A549 (cell line): Measurements from ENCODE around the gene PTPRD. TPM values are rescaled to one million over a fixed set of nuclear protein-coding genes. Genes with fewer than 3 reads are reported as not detected.
"Not testable (repeated sequence)": the region's sequence is repeated elsewhere in the genome, so short reads cannot be mapped to it uniquely, and the experiment has no call there.

Experiments used
- ATAC-seq, 2 experiments: fragments of 200-7000 bp in 1 of 2; fragments of >200 bp in 1 of 2; cut with Nextera tagmentation in 1 of 2; cut with Tn5 transposase in 1 of 2; 3 replicates each; pipeline versions ENCODE4 v1.8.0 to v1.9.1; 2018 to 2020; ENCODE audit warnings: mild to moderate bottlenecking in 1 of 2, moderate library complexity in 1 of 2
- CTCF ChIA-PET: fragments of 300-600 bp; sonication (Branson Sonifier 250); formaldehyde crosslinking; extraction: SDS; loops from one replicate; lab custom pipeline; 2021; ENCODE audit warnings: antibody characterized with exemption, inconsistent platforms; lab: Yijun Ruan, JAX
- POLR2A ChIA-PET: fragments of 350-600 bp; formaldehyde crosslinking; extraction: SDS; loops from one replicate; lab custom pipeline; 2021; ENCODE audit warnings: antibody characterized with exemption, inconsistent platforms; lab: Yijun Ruan, JAX
- DNase-seq, 2 experiments: peaks; one replicate each; pipeline versions ENCODE4 v3.0.0 to v3.0.0-alpha.2; 2011 to 2016; ENCODE audit warnings: low read depth in 1 of 2, low spot score in 1 of 2
- FAIRE-seq: peaks from 2 replicates; lab custom pipeline; 2011; peaks lifted over from hg19 to GRCh38; lab: Jason Lieb, UNC
- H3K27ac ChIP-seq, 2 experiments: fragments of >200 bp; sonication (Bioruptor Twin); formaldehyde crosslinking; 3 replicates each; pipeline ENCODE4 v1.5.1; 2016 to 2017
- H3K4me1 ChIP-seq: fragments of >200 bp; sonication (Bioruptor Twin); formaldehyde crosslinking; 3 replicates; pipeline ENCODE4 v1.6.1; 2016
- H3K4me2 ChIP-seq: fragments of >200 bp; sonication (Bioruptor Twin); formaldehyde crosslinking; 3 replicates; pipeline ENCODE4 v1.6.1; 2016
- H3K4me3 ChIP-seq: fragments of >200 bp; sonication (Bioruptor Twin); formaldehyde crosslinking; 3 replicates; pipeline ENCODE4 v1.5.1; 2016
- H3K9me3 ChIP-seq: fragments of >200 bp; sonication (Bioruptor Twin); formaldehyde crosslinking; 3 replicates; pipeline ENCODE4 v1.6.1; 2016
- CHD2 ChIP-seq: fragments of 150-350 bp; IDR thresholded peaks from 2 replicates; pipeline ENCODE4 v1.6.1; 2014; ENCODE audit warnings: low read length; ENCODE audit not compliant: partially characterized antibody
- EHMT2 ChIP-seq: fragments of 200-600 bp; sonication (generic); IDR thresholded peaks from 2 replicates; pipeline ENCODE4 v1.6.1; 2016; ENCODE audit warnings: antibody characterized with exemption, low read depth, mild to moderate bottlenecking, moderate library complexity
- FOSL2 ChIP-seq, 2 experiments: fragments of 450-650 bp in 1 of 2; fragments of >200 bp in 1 of 2; sonication (Bioruptor Twin) in 1 of 2; formaldehyde crosslinking; IDR thresholded peaks; 2 replicates each; pipeline versions ENCODE4 v1.5.0 to v1.6.1; 2016 to 2020; ENCODE audit warnings: mild to moderate bottlenecking in 1 of 2, moderate library complexity in 1 of 2
- GATA3 ChIP-seq: IDR thresholded peaks from 2 replicates; pipeline ENCODE4 v1.6.1; 2012; ENCODE audit warnings: borderline replicate concordance
- JUNB ChIP-seq: fragments of >200 bp; sonication (Bioruptor Twin); formaldehyde crosslinking; IDR thresholded peaks from 2 replicates; pipeline ENCODE4 v1.6.1; 2016
- KDM1A ChIP-seq: fragments of 200-600 bp; sonication (generic); IDR thresholded peaks from 2 replicates; pipeline ENCODE4 v1.6.1; 2016; ENCODE audit warnings: low read depth, mild to moderate bottlenecking
- MAFK ChIP-seq: fragments of 450-650 bp; IDR thresholded peaks from 2 replicates; pipeline ENCODE4 v1.6.1; 2014; ENCODE audit not compliant: partially characterized antibody
- MAZ ChIP-seq: fragments of 150-350 bp; IDR thresholded peaks from 2 replicates; pipeline ENCODE4 v1.6.1; 2014; ENCODE audit warnings: antibody characterized with exemption, low read depth, low read length, borderline replicate concordance
- POLR2AphosphoS2 ChIP-seq: conservative IDR thresholded peaks from 2 replicates; pipeline ENCODE4 v1.6.1; 2012; ENCODE audit warnings: low read length, improper control_type of control experiment, inconsistent platforms
- RCOR1 ChIP-seq: fragments of 150-350 bp; IDR thresholded peaks from 2 replicates; pipeline ENCODE4 v1.6.1; 2014; ENCODE audit warnings: antibody characterized with exemption, low read length, low read depth
- RFX5 ChIP-seq: fragments of 450-650 bp; IDR thresholded peaks from 2 replicates; pipeline ENCODE4 v1.7.1; 2014; ENCODE audit warnings: antibody characterized with exemption, mild to moderate bottlenecking, moderate library complexity
- SREBF2 ChIP-seq: fragments of 450-650 bp; IDR thresholded peaks from 2 replicates; pipeline ENCODE4 v1.6.1; 2014; ENCODE audit warnings: mild to moderate bottlenecking, moderate library complexity
- TFCP2L1 ChIP-seq: fragments of 250-450 bp; sonication (Bioruptor Pico); IDR thresholded peaks from 2 replicates; pipeline ENCODE4 v1.5.0; 2021; ENCODE audit warnings: mild to moderate bottlenecking
- TP53 ChIP-seq: fragments of 250-450 bp; sonication (Bioruptor Pico); IDR thresholded peaks from 2 replicates; pipeline ENCODE4 v1.5.0; 2021; ENCODE audit warnings: mild to moderate bottlenecking, moderate library complexity
- ZC3H11A ChIP-seq: fragments of 450-650 bp; IDR thresholded peaks from 2 replicates; pipeline ENCODE4 v1.6.1; 2014; ENCODE audit warnings: antibody characterized with exemption, mild to moderate bottlenecking
- ZSCAN20 ChIP-seq: fragments of 250-450 bp; sonication (Bioruptor Pico); IDR thresholded peaks from 2 replicates; pipeline ENCODE4 v1.8.0; 2022; ENCODE audit warnings: mild to moderate bottlenecking, moderate library complexity
- WGBS: methylation state at CpG from one replicate; pipeline ENCODE4 v1.1.6; 2017; ENCODE audit errors: missing lambda C conversion rate; 5-methylcytosine and 5-hydroxymethylcytosine counted together
- polyA plus RNA-seq, 4 experiments: library from polyadenylated mRNA; depleted of rRNA in 3 of 4; stranded (reverse); fragments of >200 nt; fragmentation: RNase III in 1 of 4; extraction: RNeasy Plus Mini Kit Qiagen cat#74134 plus additional on column Dnase treatment in 1 of 4; gene quantifications; 2 replicates in 3 of 4; 3 replicates in 1 of 4; pipeline ENCODE4 v1.2.3, GENCODE V29; 2011 to 2017
- TF ChIP-seq, protein P1 (sequence below): fragments of 200-600 bp; sonication (generic); IDR thresholded peaks from 2 replicates; pipeline ENCODE4 v1.6.1; 2016; ENCODE audit warnings: antibody characterized with exemption, mild to moderate bottlenecking, moderate library complexity
- TF ChIP-seq, protein P2 (sequence below): fragments of >200 bp; sonication (Bioruptor Twin); formaldehyde crosslinking; IDR thresholded peaks from 2 replicates; pipeline ENCODE4 v1.6.1; 2016
- TF ChIP-seq, protein P3 (sequence below): fragments of 150-350 bp; IDR thresholded peaks from 2 replicates; pipeline ENCODE4 v1.6.1; 2014; ENCODE audit warnings: low read depth, mild to moderate bottlenecking, low read length
- TF ChIP-seq, protein P4 (sequence below): fragments of 250-450 bp; sonication (Bioruptor Pico); IDR thresholded peaks from 2 replicates; pipeline ENCODE4 v1.5.0; 2021; ENCODE audit warnings: mild to moderate bottlenecking, moderate library complexity, borderline replicate concordance

PTPRD gene
- polyA plus RNA-seq, 2 of the 4 experiments (the other 2 are of a cell fraction), result 0.39 to 1.3 TPM

DNA sequence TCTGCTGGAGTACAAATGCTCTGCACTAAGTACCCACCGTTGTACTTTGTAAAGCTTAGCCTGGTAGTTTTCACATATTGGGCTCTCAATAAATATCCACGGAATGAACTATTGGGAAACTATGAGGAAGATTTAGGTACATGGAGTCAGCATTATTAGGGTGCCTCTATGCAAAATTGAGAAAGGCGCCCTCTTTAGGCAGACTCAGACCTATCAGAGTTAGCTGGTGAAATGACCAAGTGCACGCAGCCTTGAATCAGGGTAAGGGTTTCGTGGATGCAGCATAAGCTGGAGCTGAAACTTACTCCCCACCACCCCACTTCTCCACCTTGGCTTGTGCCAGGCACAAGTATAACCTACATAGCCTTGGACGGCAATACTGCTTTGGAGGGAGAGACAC is 1634.5 kb downstream of the PTPRD start:
- 28% methylated on average over 6 of the region's 6 CpGs for WGBS
- ATAC-seq (no peak), DNase-seq (no peak), FAIRE-seq (no peak)
- ChIA-PET CTCF (no interaction called here), POLR2A (no interaction called here)
- TF ChIP-seq SREBF2, result no peak
- no peak for TF ChIP-seq ZC3H11A
- no peak for TF ChIP-seq GATA3
- no peak for TF ChIP-seq FOSL2 (IDR thresholded peaks at IDR 0.05)
- no peak for TF ChIP-seq FOSL2 (CRISPR knock-in tag; IDR thresholded peaks at IDR 0.05)
- TF ChIP-seq CHD2, result no peak
- no peak for TF ChIP-seq MAFK
- TF ChIP-seq, protein P1, sequence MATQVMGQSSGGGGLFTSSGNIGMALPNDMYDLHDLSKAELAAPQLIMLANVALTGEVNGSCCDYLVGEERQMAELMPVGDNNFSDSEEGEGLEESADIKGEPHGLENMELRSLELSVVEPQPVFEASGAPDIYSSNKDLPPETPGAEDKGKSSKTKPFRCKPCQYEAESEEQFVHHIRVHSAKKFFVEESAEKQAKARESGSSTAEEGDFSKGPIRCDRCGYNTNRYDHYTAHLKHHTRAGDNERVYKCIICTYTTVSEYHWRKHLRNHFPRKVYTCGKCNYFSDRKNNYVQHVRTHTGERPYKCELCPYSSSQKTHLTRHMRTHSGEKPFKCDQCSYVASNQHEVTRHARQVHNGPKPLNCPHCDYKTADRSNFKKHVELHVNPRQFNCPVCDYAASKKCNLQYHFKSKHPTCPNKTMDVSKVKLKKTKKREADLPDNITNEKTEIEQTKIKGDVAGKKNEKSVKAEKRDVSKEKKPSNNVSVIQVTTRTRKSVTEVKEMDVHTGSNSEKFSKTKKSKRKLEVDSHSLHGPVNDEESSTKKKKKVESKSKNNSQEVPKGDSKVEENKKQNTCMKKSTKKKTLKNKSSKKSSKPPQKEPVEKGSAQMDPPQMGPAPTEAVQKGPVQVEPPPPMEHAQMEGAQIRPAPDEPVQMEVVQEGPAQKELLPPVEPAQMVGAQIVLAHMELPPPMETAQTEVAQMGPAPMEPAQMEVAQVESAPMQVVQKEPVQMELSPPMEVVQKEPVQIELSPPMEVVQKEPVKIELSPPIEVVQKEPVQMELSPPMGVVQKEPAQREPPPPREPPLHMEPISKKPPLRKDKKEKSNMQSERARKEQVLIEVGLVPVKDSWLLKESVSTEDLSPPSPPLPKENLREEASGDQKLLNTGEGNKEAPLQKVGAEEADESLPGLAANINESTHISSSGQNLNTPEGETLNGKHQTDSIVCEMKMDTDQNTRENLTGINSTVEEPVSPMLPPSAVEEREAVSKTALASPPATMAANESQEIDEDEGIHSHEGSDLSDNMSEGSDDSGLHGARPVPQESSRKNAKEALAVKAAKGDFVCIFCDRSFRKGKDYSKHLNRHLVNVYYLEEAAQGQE, result no peak
- no peak for TF ChIP-seq ZSCAN20
- no peak for TF ChIP-seq RCOR1
- no peak for TF ChIP-seq TFCP2L1 (CRISPR knock-in tag)
- Histone ChIP-seq H3K4me2 (no peak overlapping the region), H3K9me3 (no peaks in the 10 kb centered on the region; the same call in 2 of the 3 replicates), H3K4me3 (no peak overlapping the region), H3K4me1 (no peaks in the 10 kb centered on the region), H3K27ac (no peak overlapping the region)

DNA sequence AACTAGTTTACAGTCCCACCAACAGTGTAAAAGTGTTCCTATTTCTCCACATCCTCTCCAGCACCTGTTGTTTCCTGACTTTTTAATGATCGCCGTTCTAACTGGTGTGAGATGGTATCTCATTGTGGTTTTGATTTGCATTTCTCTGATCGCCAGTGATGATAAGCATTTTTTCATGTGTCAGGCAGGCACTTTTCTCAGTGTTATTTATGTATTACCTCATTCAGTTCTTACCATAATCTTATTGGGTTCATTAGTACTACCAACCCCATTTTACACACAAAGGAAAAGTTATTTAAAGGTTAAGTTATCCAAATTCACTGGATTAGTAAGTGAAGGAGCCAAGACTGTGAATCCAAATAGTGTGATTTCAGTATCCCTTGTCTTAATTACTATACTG is 1644.5 kb downstream of the PTPRD start:
- ATAC-seq, H3K27ac ChIP-seq, H3K4me1 ChIP-seq, H3K9me3 ChIP-seq, CTCF ChIA-PET, H3K4me3 ChIP-seq, DNase-seq, H3K4me2 ChIP-seq, POLR2A ChIA-PET, FAIRE-seq: not testable (repeated sequence)
- 7% methylated on average over 3 of the region's 3 CpGs for WGBS

DNA sequence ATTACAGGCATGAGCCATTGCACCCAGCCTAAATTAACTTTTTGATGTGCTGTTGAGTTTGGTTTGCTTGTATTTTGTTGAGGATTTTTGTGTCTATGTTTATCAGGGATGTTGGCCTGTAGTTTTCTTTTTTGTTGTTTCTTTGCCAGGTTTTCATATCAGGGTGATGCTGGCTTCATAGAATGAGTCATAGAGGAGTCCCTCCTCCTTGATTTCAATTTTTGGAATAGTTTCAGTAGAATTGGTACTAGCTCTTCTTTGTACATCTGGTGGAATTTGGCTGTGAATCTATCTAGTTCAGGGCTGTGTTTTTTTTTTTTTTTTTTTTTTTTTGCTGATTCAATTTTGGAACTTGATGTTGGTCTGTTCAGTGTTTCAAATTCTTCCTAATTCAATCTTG is 1648.9 kb downstream of the PTPRD start:
- Histone ChIP-seq H3K4me2 (no peak overlapping the region), H3K4me1 (no peaks in the 10 kb centered on the region), H3K27ac (no peak overlapping the region)
- DNase-seq, result no peak
- POLR2A ChIA-PET, result no interaction called here
- CTCF ChIA-PET, result no interaction called here
- no peak for TF ChIP-seq MAZ
- no peak for TF ChIP-seq TP53 (CRISPR knock-in tag)
- TF ChIP-seq, all 56 proteins: peak for 0
- Histone ChIP-seq H3K4me3 (no peak overlapping the region), H3K9me3 (no peaks in the 10 kb centered on the region)
- ATAC-seq (no peak), FAIRE-seq (no peak)

DNA sequence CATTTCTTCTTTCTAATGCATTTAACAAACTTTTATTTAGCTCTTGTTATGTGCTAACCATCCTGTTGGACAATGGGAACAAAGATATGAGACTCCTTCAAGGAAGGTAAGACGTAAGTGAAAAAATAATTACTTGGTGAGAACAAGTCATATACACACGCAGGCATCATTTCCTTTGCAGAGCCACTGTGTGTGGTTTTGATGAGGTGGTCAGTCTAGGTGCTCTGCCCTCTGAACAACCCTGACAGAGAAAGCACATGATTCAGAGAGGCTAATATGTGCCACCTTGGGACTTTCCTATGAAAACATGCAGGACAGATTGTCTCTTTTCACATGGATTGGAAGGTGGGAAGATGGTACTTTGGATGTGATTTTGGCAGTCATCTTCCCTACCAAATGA is 1650.7 kb downstream of the PTPRD start:
- POLR2A ChIA-PET, result no interaction called here
- no peak overlapping the region for H3K27ac ChIP-seq
- TF ChIP-seq RFX5 (no peak), EHMT2 (no peak), POLR2AphosphoS2 (no peak), SREBF2 (no peak), FOSL2 (IDR thresholded peaks at IDR 0.05) (no peak), FOSL2 (CRISPR knock-in tag; IDR thresholded peaks at IDR 0.05) (no peak), JUNB (no peak), KDM1A (no peak)
- TF ChIP-seq, protein P2, sequence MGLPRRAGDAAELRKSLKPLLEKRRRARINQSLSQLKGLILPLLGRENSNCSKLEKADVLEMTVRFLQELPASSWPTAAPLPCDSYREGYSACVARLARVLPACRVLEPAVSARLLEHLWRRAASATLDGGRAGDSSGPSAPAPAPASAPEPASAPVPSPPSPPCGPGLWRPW, result no peak
- TF ChIP-seq, protein P3, sequence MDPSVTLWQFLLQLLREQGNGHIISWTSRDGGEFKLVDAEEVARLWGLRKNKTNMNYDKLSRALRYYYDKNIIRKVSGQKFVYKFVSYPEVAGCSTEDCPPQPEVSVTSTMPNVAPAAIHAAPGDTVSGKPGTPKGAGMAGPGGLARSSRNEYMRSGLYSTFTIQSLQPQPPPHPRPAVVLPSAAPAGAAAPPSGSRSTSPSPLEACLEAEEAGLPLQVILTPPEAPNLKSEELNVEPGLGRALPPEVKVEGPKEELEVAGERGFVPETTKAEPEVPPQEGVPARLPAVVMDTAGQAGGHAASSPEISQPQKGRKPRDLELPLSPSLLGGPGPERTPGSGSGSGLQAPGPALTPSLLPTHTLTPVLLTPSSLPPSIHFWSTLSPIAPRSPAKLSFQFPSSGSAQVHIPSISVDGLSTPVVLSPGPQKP, result no peak
- TF ChIP-seq, protein P4, sequence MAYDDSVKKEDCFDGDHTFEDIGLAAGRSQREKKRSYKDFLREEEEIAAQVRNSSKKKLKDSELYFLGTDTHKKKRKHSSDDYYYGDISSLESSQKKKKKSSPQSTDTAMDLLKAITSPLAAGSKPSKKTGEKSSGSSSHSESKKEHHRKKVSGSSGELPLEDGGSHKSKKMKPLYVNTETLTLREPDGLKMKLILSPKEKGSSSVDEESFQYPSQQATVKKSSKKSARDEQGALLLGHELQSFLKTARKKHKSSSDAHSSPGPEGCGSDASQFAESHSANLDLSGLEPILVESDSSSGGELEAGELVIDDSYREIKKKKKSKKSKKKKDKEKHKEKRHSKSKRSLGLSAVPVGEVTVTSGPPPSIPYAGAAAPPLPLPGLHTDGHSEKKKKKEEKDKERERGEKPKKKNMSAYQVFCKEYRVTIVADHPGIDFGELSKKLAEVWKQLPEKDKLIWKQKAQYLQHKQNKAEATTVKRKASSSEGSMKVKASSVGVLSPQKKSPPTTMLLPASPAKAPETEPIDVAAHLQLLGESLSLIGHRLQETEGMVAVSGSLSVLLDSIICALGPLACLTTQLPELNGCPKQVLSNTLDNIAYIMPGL (CRISPR knock-in tag), result no peak
- TF ChIP-seq, protein P1, result no peak

More for the DNA sequence above, 1650.7 kb downstream of the PTPRD start:
- CTCF ChIA-PET, result no interaction called here
- Histone ChIP-seq H3K4me3 (no peak overlapping the region), H3K9me3 (no peaks in the 10 kb centered on the region), H3K4me1 (no peaks in the 10 kb centered on the region), H3K4me2 (no peak overlapping the region)
- DNase-seq, result no peak
- FAIRE-seq, result no peak
- WGBS, result 6% methylated on average over 2 of the region's 2 CpGs
- ATAC-seq, result no peak
